Type B pancreatic cell (in vitro differentiated cells): ENCODE measurements around the gene RUBCN. TPM values are rescaled to one million over a fixed set of nuclear protein-coding genes. Genes with fewer than 3 reads are reported as not detected.

ENCODE experiments used
- DNase-seq: peaks from one replicate; pipeline ENCODE4 v3.0.0; 2021; ENCODE audit warnings: mixed read lengths; ENCODE audit not compliant: unreplicated experiment; ENCODE audit errors: extremely low spot score
- H3K27ac Mint-ChIP-seq: 2 replicates; pipeline ENCODE4 v1.8.0; 2021; ENCODE audit warnings: mild to moderate bottlenecking, mixed read lengths
- H3K27me3 Mint-ChIP-seq: 2 replicates; pipeline ENCODE4 v1.8.0; 2021; ENCODE audit warnings: mixed read lengths
- H3K36me3 Mint-ChIP-seq: 2 replicates; pipeline ENCODE4 v1.8.0; 2021; ENCODE audit warnings: mixed read lengths
- H3K4me1 Mint-ChIP-seq: one replicate; pipeline ENCODE4 v1.8.0; 2021; ENCODE audit warnings: mixed read lengths; ENCODE audit not compliant: unreplicated experiment
- H3K4me3 Mint-ChIP-seq: 2 replicates; pipeline ENCODE4 v1.8.0; 2021; ENCODE audit warnings: mild to moderate bottlenecking, mixed read lengths
- H3K9me3 Mint-ChIP-seq: 2 replicates; pipeline ENCODE4 v1.8.0; 2021; ENCODE audit warnings: mixed read lengths
- CTCF ChIP-seq: fragments of 200-600 bp; sonication (generic); conservative IDR thresholded peaks from 2 replicates; pipeline ENCODE4 v1.5.0; 2021; ENCODE audit warnings: antibody characterized with exemption, mild to moderate bottlenecking
- long read RNA-seq: library from polyadenylated mRNA; unstranded; transcript quantifications from one replicate; pipeline ENCODE4 v2.0.0, GENCODE V29; 2020
- total RNA-seq: library from RNA; stranded (reverse); gene quantifications from 2 replicates; pipeline ENCODE4 v1.2.1, GENCODE V29; 2021; ENCODE audit warnings: low replicate concordance

The RUBCN gene
- 26.7 and 33.2 TPM in 2 replicates for total RNA-seq
- long read RNA-seq, partial matches to known transcripts = 0 of 5 reads
- long read RNA-seq, other reads (novel, unspliced or antisense) = 5 of 5 reads

DNA sequence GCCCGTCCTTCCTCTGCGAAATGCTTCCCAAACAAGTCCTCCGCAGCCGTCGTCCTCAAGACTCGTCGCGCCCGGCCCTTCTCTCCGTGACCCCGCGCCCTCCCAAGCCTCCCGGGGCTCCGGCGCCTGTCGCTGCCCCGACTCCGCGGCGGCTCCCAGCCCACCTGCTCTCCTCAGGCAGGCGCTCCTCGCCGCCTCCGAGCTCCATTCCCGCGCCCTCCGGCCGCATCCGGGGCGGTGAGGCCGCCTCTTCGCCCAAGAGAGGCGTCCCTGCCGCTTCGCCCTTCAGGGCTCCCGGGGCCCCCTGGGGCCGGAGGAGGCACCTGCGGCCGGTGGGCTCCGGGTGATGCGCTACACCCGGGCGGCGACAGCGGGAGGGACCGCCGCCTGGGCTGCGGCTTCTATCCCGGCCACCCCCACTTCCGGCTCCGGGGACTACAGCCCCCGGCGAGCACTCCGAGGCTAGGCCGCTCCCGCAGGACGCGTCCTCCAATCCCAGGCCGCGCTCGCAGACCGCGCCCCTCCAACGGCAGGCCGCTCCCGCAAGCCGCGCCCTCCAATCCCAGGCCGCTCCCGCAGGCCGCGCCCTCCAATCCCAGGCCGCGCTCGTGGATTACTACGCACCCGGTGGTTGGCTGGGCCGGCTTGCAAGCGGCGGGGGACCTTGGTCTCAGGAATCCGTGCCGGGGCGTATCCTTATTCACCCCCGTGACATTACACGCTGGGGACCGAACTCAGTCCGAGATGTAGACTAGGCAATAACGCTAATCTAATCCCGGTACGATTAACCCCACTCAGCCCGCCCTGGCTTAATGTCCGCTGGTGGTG, at the start of gene RUBCN:
RUBCN (minus strand) TSS at position 414 of the 828 bp plus-strand sequence; CDS start at position 229, 185 bp downstream.
- DNase-seq = peak; percentile 95
- Mint-ChIP-seq H3K27me3 (no peaks in the 10 kb centered on the region), H3K4me3 (peak within 1 kb of the TSS; percentile 96), H3K27ac (peak within 1 kb of the TSS; percentile 99), H3K9me3 (no peaks in the 10 kb centered on the region), H3K36me3 (no peaks in the 10 kb centered on the region), H3K4me1 (peaks cover 18% of the 10 kb centered on the region)
- no peak for TF ChIP-seq CTCF

DNA sequence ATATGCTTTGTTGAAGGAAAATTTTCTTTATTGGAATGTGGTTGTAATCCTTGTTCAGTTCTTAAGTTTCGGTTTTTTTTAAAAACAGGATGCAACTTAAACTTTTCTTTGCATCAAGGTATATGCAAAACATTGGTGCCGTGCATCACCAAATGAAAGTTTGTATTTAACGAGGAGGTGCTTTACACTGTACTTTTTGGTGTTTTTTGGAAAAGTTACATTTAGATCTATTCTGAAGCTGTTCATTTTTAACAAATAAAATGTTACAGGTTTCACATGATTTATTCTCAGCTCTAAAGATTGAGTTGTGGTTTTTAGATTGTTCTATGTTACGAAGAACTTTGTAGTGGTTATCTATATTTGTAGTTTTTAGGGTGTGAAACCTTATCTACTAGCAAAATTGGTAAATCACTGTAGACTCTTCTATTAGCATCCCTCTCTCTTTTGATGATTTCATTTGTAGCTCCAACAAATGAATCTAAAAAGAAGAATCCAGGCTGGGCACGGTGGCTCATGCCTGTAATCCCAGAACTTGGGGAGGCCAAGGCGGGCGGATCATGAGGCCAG, 47.4 kb upstream of the RUBCN start:
- Mint-ChIP-seq H3K4me1 (peaks cover 8% of the 10 kb centered on the region), H3K4me3 (no peak overlapping the region), H3K36me3 (peaks cover 18% of the 10 kb centered on the region), H3K27ac (no peak overlapping the region), H3K9me3 (no peaks in the 10 kb centered on the region), H3K27me3 (no peaks in the 10 kb centered on the region)
- no peak for DNase-seq
- TF ChIP-seq CTCF = no peak

- H3K36me3 Mint-ChIP-seq = peaks cover 26% of the 10 kb centered on the region
- no peak for TF ChIP-seq CTCF
- no peak overlapping the region for H3K27ac Mint-ChIP-seq
- no peak overlapping the region for H3K4me3 Mint-ChIP-seq
- no peaks in the 10 kb centered on the region for H3K9me3 Mint-ChIP-seq
- no peaks in the 10 kb centered on the region for H3K27me3 Mint-ChIP-seq
- no peak for DNase-seq
- peaks cover under 1% of the 10 kb centered on the region for H3K4me1 Mint-ChIP-seq
These were observed 45.5 kb upstream of the RUBCN start for GRCh38 chr3:197782230-197782629.

DNA sequence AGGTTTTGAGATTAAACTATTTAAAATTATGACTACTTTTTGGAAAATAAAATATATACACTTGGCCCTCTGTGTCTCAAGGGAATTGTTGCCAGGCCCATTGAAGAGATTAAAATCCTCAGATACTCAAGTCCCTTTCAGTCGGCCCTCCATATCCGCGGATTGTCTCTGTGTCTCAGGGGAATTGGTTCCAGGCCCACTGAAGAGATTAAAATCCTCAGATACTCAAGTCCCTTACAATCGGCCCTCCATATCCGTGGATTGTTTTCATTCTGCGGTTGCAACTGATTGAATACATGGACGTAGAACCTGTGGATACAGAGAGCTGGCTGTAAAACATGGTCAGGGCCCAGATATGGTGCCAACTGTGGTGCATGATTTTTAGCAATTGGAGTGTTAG, 38.6 kb upstream of the RUBCN start:
- peaks cover 37% of the 10 kb centered on the region for H3K36me3 Mint-ChIP-seq
- no peaks in the 10 kb centered on the region for H3K4me1 Mint-ChIP-seq
- H3K4me3 Mint-ChIP-seq = no peak overlapping the region
- no peak for TF ChIP-seq CTCF
- no peaks in the 10 kb centered on the region for H3K9me3 Mint-ChIP-seq
- no peak for DNase-seq
- no peak overlapping the region for H3K27ac Mint-ChIP-seq
- H3K27me3 Mint-ChIP-seq = no peaks in the 10 kb centered on the region

GRCh38 chr3:197761784-197762183, 25.1 kb upstream of the RUBCN start:
- no peak for TF ChIP-seq CTCF
- Mint-ChIP-seq H3K4me3 (no peak overlapping the region), H3K27ac (no peak overlapping the region), H3K27me3 (no peaks in the 10 kb centered on the region), H3K36me3 (peaks cover 10% of the 10 kb centered on the region), H3K9me3 (no peaks in the 10 kb centered on the region), H3K4me1 (no peaks in the 10 kb centered on the region)
- no peak for DNase-seq
